ENCODE data around the gene CCL13. TPM values are rescaled to one million over a fixed set of nuclear protein-coding genes. Genes with fewer than 3 reads are reported as not detected.

The CCL13 gene
- total RNA-seq, 4 donors from 2014 or later = 1.9 to 79.2 (median 2.9) TPM; not detected in 1

DNA sequence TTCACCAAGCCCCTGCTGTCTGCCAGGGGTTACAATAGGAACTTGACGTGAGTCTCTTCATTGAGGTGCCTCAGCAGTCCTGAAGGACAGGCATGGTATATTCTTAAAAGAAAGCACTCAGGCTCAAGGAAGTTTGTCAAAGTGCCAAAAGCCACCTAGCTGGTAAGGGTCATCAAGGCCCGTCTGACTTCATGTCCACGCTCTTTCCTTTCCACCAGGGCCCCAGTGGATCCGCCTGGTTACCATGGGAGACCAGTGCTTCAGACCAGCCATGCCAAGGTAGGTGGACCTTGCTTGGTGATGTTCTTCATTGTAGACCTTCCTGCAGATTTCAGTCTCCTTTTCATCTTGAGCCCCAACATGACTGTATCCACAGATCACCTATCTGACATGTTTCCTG, 34.4 kb downstream of the CCL13 start:
- no peak for DNase-seq
- H3K27me3 ChIP-seq = no peaks in the 10 kb centered on the region
- no peaks in the 10 kb centered on the region for H3K4me1 ChIP-seq
- H3K9me3 ChIP-seq = no peaks in the 10 kb centered on the region
- no peaks in the 10 kb centered on the region for H3K36me3 ChIP-seq
- TF ChIP-seq CTCF (IDR thresholded peaks at IDR 0.05) (no peak), POLR2A (IDR thresholded peaks at IDR 0.05) (no peak)
- H3K4me3 ChIP-seq = no peak overlapping the region
- no peak overlapping the region for H3K27ac ChIP-seq

DNA sequence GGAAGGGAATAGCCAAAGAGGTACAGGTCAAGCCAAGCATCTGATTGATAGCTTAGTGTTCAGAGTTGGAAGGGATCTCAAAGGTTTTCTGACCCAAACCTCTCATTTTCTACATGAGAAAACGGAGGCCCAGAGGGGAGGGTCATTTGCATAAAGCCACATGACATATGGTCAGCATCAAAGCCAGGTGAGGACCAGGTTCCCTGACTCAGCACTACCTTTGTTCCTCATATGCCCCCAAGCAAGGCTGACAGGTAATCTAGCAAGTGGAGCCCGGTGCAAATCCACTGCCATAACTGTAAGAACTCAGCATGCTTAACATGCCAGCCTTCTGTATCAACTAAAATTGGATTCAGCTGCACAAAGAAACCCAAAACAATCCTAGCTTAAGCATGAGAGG, 35.0 kb downstream of the CCL13 start:
- H3K4me3 ChIP-seq = no peak overlapping the region
- no peaks in the 10 kb centered on the region for H3K27me3 ChIP-seq
- H3K4me1 ChIP-seq = no peaks in the 10 kb centered on the region
- H3K27ac ChIP-seq = no peak overlapping the region
- H3K9me3 ChIP-seq = no peaks in the 10 kb centered on the region
- TF ChIP-seq CTCF (IDR thresholded peaks at IDR 0.05) (no peak), POLR2A (IDR thresholded peaks at IDR 0.05) (no peak)
- DNase-seq = no peak
- no peaks in the 10 kb centered on the region for H3K36me3 ChIP-seq

GRCh38 chr17:34393401-34393800, 37.1 kb downstream of the CCL13 start:
- no peaks in the 10 kb centered on the region for H3K4me1 ChIP-seq
- TF ChIP-seq CTCF (IDR thresholded peaks at IDR 0.05) = no peak
- TF ChIP-seq POLR2A (IDR thresholded peaks at IDR 0.05) = no peak
- no peak for DNase-seq
- no peak overlapping the region for H3K27ac ChIP-seq
- no peaks in the 10 kb centered on the region for H3K36me3 ChIP-seq
- no peak overlapping the region for H3K4me3 ChIP-seq
- H3K27me3 ChIP-seq = no peaks in the 10 kb centered on the region
- no peaks in the 10 kb centered on the region for H3K9me3 ChIP-seq

DNA sequence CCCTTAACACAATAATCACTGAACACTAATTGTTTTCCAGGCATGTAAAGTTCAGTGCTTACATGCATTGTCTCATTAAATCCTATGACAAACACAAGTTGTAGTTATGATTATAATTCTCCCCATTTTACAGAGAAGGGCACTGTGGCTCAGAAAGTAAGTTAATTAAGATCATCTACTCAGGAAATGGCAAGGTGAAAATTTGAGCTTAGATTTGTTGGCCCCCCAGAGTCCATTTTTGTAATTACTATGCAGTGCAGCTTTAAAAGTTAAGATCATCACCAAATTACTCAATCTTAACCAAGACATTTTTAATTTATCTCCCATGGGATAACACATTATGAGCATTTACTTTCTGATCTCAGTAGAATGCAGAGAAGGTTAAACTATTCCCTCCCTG, 41.0 kb downstream of the CCL13 start:
- Histone ChIP-seq H3K9me3 (no peaks in the 10 kb centered on the region), H3K4me1 (no peaks in the 10 kb centered on the region), H3K27me3 (no peaks in the 10 kb centered on the region), H3K36me3 (no peaks in the 10 kb centered on the region), H3K4me3 (no peak overlapping the region), H3K27ac (no peak overlapping the region)
- TF ChIP-seq CTCF (IDR thresholded peaks at IDR 0.05) (no peak), POLR2A (IDR thresholded peaks at IDR 0.05) (no peak)
- no peak for DNase-seq

DNA sequence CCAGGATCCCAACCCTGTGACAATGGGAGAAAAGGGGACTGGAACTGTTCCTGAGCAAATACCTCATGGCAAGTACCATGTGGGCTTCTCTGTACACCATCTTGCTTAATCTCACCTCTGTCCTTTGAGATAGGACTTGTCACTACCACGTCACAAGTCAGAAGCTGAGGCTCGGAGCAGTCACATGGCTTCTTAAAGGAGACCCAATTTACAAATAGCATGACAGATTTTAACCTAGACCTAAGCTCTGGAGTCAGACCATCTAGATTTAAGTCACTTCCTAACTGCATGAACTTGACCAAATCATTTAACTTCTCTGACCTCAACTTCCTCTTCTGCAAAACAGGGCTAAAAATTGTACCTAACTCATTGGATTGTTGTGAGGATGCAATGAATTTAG, 42.7 kb downstream of the CCL13 start:
- Histone ChIP-seq H3K4me3 (no peak overlapping the region), H3K27ac (no peak overlapping the region), H3K9me3 (no peaks in the 10 kb centered on the region), H3K36me3 (no peaks in the 10 kb centered on the region), H3K27me3 (no peaks in the 10 kb centered on the region), H3K4me1 (no peaks in the 10 kb centered on the region)
- no peak for DNase-seq
- no peak for TF ChIP-seq CTCF (IDR thresholded peaks at IDR 0.05)
- no peak for TF ChIP-seq POLR2A (IDR thresholded peaks at IDR 0.05)

DNA sequence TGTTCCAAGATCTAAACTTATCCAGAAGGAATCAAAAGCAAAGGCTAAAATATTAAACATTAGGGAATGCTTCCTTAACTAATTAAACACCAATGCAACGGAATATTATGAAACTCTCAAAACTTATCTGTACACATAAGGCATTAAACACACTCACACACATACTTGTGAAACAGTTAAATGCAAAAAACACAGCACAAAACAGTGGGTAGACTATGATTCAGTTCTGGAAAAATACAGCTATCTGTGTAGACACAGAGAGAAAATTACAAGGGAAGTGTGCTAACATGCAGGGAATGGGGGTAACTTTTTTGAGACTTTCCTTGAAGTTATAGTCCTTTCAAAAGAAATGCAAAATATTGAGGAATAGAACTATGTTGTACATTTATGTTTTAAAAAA, 43.4 kb downstream of the CCL13 start:
- Histone ChIP-seq H3K4me1 (no peaks in the 10 kb centered on the region), H3K27me3 (no peaks in the 10 kb centered on the region), H3K36me3 (no peaks in the 10 kb centered on the region), H3K4me3 (no peak overlapping the region), H3K27ac (no peak overlapping the region), H3K9me3 (no peaks in the 10 kb centered on the region)
- DNase-seq = no peak
- TF ChIP-seq POLR2A (IDR thresholded peaks at IDR 0.05) (no peak), CTCF (IDR thresholded peaks at IDR 0.05) (no peak)
